Measurements from ENCODE around the gene CMTM5.
A peak's percentile ranks its signal among the peaks of the same experiment; 100 is the strongest.
"Not testable (repeated sequence)": the region's sequence is repeated elsewhere in the genome, so short reads cannot be mapped to it uniquely, and the experiment has no call there.

Gene CMTM5

GRCh38 chr14:23379366-23380196 lies 2.7 kb downstream of the CMTM5 start:
- peak; percentile 64 for DNase-seq

GRCh38 chr14:23380197-23380914 lies 3.5 kb downstream of the CMTM5 start:
- no peak for DNase-seq

- no peak for DNase-seq
Measured at GRCh38 chr14:23380976-23381375, 4.1 kb downstream of the CMTM5 start.

GRCh38 chr14:23381871-23382270 lies 5.0 kb downstream of the CMTM5 start:
- DNase-seq = no peak

GRCh38 chr14:23382276-23382675 lies 5.4 kb downstream of the CMTM5 start:
- DNase-seq = no peak

GRCh38 chr14:23382731-23383440 lies 6.0 kb downstream of the CMTM5 start:
- DNase-seq = no peak

GRCh38 chr14:23384364-23385080 lies 7.7 kb downstream of the CMTM5 start:
- DNase-seq = no peak

GRCh38 chr14:23385244-23385641 lies 8.4 kb downstream of the CMTM5 start:
- no peak for DNase-seq

- no peak for DNase-seq
Measured at GRCh38 chr14:23385642-23386265, 8.9 kb downstream of the CMTM5 start.

- not testable (repeated sequence) for DNase-seq
Measured at GRCh38 chr14:23386266-23386657, 9.4 kb downstream of the CMTM5 start.

GRCh38 chr14:23386999-23387398 lies 10.2 kb downstream of the CMTM5 start:
- no peak for DNase-seq

- DNase-seq = no peak
Measured at GRCh38 chr14:23387916-23388882, 11.4 kb downstream of the CMTM5 start.

- no peak for DNase-seq
Measured at GRCh38 chr14:23388996-23389395, 12.2 kb downstream of the CMTM5 start.

- no peak for DNase-seq
Measured at GRCh38 chr14:23389396-23389795, 12.6 kb downstream of the CMTM5 start.

- DNase-seq = not testable (repeated sequence)
Measured at GRCh38 chr14:23389871-23390270, 13.0 kb downstream of the CMTM5 start.

- no peak for DNase-seq
Measured at GRCh38 chr14:23392613-23393012, 15.8 kb downstream of the CMTM5 start.

- DNase-seq = no peak
Measured at GRCh38 chr14:23396126-23396525, 19.3 kb downstream of the CMTM5 start.

GRCh38 chr14:23396781-23397407 lies 20.0 kb downstream of the CMTM5 start:
- no peak for DNase-seq

- no peak for DNase-seq
Measured at GRCh38 chr14:23398348-23398747, 21.5 kb downstream of the CMTM5 start.

- DNase-seq = no peak
Measured at GRCh38 chr14:23399136-23399535, 22.3 kb downstream of the CMTM5 start.

- no peak for DNase-seq
Measured at GRCh38 chr14:23399591-23399990, 22.7 kb downstream of the CMTM5 start.

All from right forelimb (tissue), 1 donor.